Measurements from ENCODE around the gene FIGLA.

Gene FIGLA

GRCh38 chr2:70828914-70829824 lies 38.7 kb upstream of the FIGLA start:
- Histone ChIP-seq H3K4me1 (ENCODE audit: control insufficient read depth, insufficient read depth, low read length) (peaks cover 5% of the 10 kb centered on the region), H3K27me3 (ENCODE audit: control insufficient read depth, insufficient read depth, low read length) (no peaks in the 10 kb centered on the region), H3K9me3 (ENCODE audit: control insufficient read depth, insufficient read depth, low read length) (no peaks in the 10 kb centered on the region), H3K27ac (ENCODE audit: low read depth, low read length) (no peak overlapping the region), H3K9ac (ENCODE audit: low read depth, low read length) (no peak overlapping the region), H3K4me3 (ENCODE audit: low read depth, low read length) (no peak overlapping the region), H3K36me3 (ENCODE audit: control insufficient read depth, insufficient read depth, low read length) (no peaks in the 10 kb centered on the region)

GRCh38 chr2:70828115-70828514 lies 37.7 kb upstream of the FIGLA start:
- no peaks in the 10 kb centered on the region for H3K27me3 ChIP-seq (ENCODE audit: control insufficient read depth, insufficient read depth, low read length)
- peaks cover 5% of the 10 kb centered on the region for H3K4me1 ChIP-seq (ENCODE audit: control insufficient read depth, insufficient read depth, low read length)
- no peak overlapping the region for H3K9ac ChIP-seq (ENCODE audit: low read depth, low read length)
- no peaks in the 10 kb centered on the region for H3K36me3 ChIP-seq (ENCODE audit: control insufficient read depth, insufficient read depth, low read length)
- H3K27ac ChIP-seq (ENCODE audit: low read depth, low read length) = no peak overlapping the region
- no peak overlapping the region for H3K4me3 ChIP-seq (ENCODE audit: low read depth, low read length)
- no peaks in the 10 kb centered on the region for H3K9me3 ChIP-seq (ENCODE audit: control insufficient read depth, insufficient read depth, low read length)

GRCh38 chr2:70827388-70827787 lies 36.9 kb upstream of the FIGLA start:
- peaks cover 5% of the 10 kb centered on the region for H3K4me1 ChIP-seq (ENCODE audit: control insufficient read depth, insufficient read depth, low read length)
- no peak overlapping the region for H3K9ac ChIP-seq (ENCODE audit: low read depth, low read length)
- no peaks in the 10 kb centered on the region for H3K27me3 ChIP-seq (ENCODE audit: control insufficient read depth, insufficient read depth, low read length)
- H3K27ac ChIP-seq (ENCODE audit: low read depth, low read length) = no peak overlapping the region
- H3K9me3 ChIP-seq (ENCODE audit: control insufficient read depth, insufficient read depth, low read length) = no peaks in the 10 kb centered on the region
- H3K36me3 ChIP-seq (ENCODE audit: control insufficient read depth, insufficient read depth, low read length) = no peaks in the 10 kb centered on the region
- no peak overlapping the region for H3K4me3 ChIP-seq (ENCODE audit: low read depth, low read length)

DNA sequence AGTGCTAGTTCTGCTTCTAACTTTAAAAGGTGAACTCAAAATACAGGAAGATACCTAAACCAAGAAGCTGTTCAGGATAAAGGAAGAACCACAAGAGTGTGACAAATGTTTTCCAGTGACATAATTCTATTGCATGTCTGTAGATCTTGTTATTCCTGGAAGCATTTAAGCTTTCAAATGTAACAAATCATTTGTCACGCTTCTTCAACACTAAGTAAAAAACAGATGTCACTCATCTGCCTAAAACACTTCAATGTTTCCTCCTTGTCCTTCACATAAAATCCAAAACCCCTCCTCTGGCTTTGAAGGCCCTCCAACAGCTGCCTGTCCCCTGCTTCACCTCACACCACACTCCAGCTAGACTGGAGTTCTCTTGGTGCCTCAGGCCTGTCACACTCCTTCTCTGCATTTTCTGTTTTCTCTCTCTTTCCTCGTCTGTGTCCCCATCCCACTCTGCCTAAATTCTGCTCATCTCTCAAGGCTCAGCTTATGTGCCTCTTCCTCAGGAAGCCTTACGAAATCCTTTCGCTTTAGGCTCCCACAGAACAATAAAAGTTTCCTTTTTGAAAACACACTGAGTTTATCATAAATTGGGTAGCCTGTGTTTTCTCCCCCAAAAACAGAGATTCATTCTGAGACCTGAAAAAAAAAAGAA lies 36.4 kb upstream of the FIGLA start:
- no peaks in the 10 kb centered on the region for H3K9me3 ChIP-seq (ENCODE audit: control insufficient read depth, insufficient read depth, low read length)
- no peak overlapping the region for H3K9ac ChIP-seq (ENCODE audit: low read depth, low read length)

DNA sequence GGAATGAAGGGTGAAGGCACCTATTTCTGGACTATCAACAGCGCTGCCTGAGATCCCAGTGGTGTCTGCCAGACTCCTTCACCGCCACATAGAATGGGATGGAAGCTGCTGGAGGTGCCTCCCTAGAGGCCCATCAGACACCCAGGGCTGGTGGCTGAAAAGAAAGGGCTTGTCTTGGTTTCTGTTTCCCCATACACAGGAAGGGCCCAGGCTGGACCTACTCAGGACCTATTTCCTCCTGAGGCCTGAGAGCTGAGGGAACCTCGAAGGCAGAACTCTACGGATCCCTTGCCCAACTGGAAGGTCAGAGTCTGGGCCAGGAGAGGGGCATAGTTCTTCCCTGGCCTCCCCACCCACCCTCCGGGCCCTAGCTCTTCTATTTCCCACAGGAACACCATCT lies 32.8 kb upstream of the FIGLA start:
- H3K9ac ChIP-seq (ENCODE audit: low read depth, low read length) = no peak overlapping the region
- no peak overlapping the region for H3K4me3 ChIP-seq (ENCODE audit: low read depth, low read length)
- H3K4me1 ChIP-seq (ENCODE audit: control insufficient read depth, insufficient read depth, low read length) = peaks cover 4% of the 10 kb centered on the region
- H3K27me3 ChIP-seq (ENCODE audit: control insufficient read depth, insufficient read depth, low read length) = no peaks in the 10 kb centered on the region
- H3K9me3 ChIP-seq (ENCODE audit: control insufficient read depth, insufficient read depth, low read length) = no peaks in the 10 kb centered on the region
- no peak overlapping the region for H3K27ac ChIP-seq (ENCODE audit: low read depth, low read length)
- no peaks in the 10 kb centered on the region for H3K36me3 ChIP-seq (ENCODE audit: control insufficient read depth, insufficient read depth, low read length)

More for the DNA sequence above, 36.4 kb upstream of the FIGLA start:
- no peak overlapping the region for H3K27ac ChIP-seq (ENCODE audit: low read depth, low read length)
- H3K4me1 ChIP-seq (ENCODE audit: control insufficient read depth, insufficient read depth, low read length) = peaks cover 5% of the 10 kb centered on the region
- H3K4me3 ChIP-seq (ENCODE audit: low read depth, low read length) = no peak overlapping the region
- no peaks in the 10 kb centered on the region for H3K27me3 ChIP-seq (ENCODE audit: control insufficient read depth, insufficient read depth, low read length)
- H3K36me3 ChIP-seq (ENCODE audit: control insufficient read depth, insufficient read depth, low read length) = no peaks in the 10 kb centered on the region

DNA sequence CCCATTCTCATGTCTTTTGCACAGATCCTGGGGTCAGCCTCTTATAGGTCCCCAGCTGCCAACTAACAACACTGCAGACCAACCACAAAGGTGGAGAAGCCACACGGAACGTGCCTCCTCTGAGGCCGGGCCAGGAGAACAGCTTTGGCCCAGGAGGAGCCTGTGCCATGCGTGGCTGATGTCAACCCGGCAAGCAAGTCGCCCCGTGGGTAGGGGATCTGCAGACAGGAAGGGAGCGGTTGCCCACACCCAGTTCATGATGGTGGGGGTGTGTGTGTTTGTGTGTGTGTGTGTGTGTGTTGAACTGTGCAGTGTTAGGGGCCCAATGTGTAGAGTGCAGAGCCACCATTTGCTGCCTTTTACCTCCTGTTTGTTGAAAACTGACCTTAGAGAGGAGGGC lies 32.4 kb upstream of the FIGLA start:
- no peaks in the 10 kb centered on the region for H3K36me3 ChIP-seq (ENCODE audit: control insufficient read depth, insufficient read depth, low read length)
- H3K27ac ChIP-seq (ENCODE audit: low read depth, low read length) = no peak overlapping the region
- no peaks in the 10 kb centered on the region for H3K27me3 ChIP-seq (ENCODE audit: control insufficient read depth, insufficient read depth, low read length)
- H3K4me3 ChIP-seq (ENCODE audit: low read depth, low read length) = no peak overlapping the region
- H3K9ac ChIP-seq (ENCODE audit: low read depth, low read length) = no peak overlapping the region
- H3K9me3 ChIP-seq (ENCODE audit: control insufficient read depth, insufficient read depth, low read length) = no peaks in the 10 kb centered on the region
- H3K4me1 ChIP-seq (ENCODE audit: control insufficient read depth, insufficient read depth, low read length) = no peaks in the 10 kb centered on the region

- Histone ChIP-seq H3K4me1 (ENCODE audit: control insufficient read depth, insufficient read depth, low read length) (no peaks in the 10 kb centered on the region), H3K36me3 (ENCODE audit: control insufficient read depth, insufficient read depth, low read length) (no peaks in the 10 kb centered on the region), H3K4me3 (ENCODE audit: low read depth, low read length) (no peak within 1 kb of the TSS), H3K9me3 (ENCODE audit: control insufficient read depth, insufficient read depth, low read length) (no peaks in the 10 kb centered on the region), H3K27me3 (ENCODE audit: control insufficient read depth, insufficient read depth, low read length) (no peaks in the 10 kb centered on the region), H3K9ac (ENCODE audit: low read depth, low read length) (no peak within 1 kb of the TSS), H3K27ac (ENCODE audit: low read depth, low read length) (no peak within 1 kb of the TSS)
Observed at GRCh38 chr2:70820499-70820898, 30.1 kb upstream of the FIGLA start, which contains the start of gene CLEC4F. CLEC4F (minus strand) TSS chr2:70820599; CDS start chr2:70820523, 76 bp downstream.

DNA sequence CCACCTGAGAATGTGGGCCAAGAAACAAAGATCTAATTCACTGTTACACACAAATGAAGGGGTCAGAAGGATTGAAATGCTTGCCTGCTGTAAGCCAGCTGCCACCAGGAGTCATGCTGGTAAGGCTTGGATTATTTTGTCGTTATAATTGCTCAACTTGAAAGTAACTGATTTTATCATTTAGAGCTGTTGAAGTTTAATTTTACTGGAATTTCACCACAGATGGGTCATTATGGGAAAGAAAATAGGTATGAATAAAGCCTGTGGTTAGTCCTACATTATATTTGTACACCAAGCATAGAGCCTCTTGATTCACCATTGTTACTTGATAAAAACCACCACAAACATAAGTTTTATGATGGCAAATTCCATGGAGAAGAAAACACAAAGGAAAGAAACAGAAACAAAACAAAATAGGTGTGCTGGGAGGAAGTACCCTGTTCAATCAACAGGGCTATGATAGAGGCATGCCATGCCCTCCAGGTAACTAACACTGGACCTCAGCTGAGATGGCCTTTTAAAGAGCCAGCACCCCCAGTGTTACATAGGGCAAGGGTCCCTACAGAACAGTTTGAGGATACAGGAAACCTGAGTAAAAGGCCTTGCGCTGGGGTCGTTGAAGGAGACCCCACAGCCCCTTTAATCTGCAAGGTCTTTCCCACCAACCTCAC lies 27.0 kb upstream of the FIGLA start:
- Histone ChIP-seq H3K9me3 (ENCODE audit: control insufficient read depth, insufficient read depth, low read length) (no peaks in the 10 kb centered on the region), H3K27ac (ENCODE audit: low read depth, low read length) (no peak overlapping the region), H3K9ac (ENCODE audit: low read depth, low read length) (no peak overlapping the region), H3K36me3 (ENCODE audit: control insufficient read depth, insufficient read depth, low read length) (no peaks in the 10 kb centered on the region), H3K4me1 (ENCODE audit: control insufficient read depth, insufficient read depth, low read length) (no peaks in the 10 kb centered on the region), H3K4me3 (ENCODE audit: low read depth, low read length) (no peak overlapping the region), H3K27me3 (ENCODE audit: control insufficient read depth, insufficient read depth, low read length) (no peaks in the 10 kb centered on the region)

GRCh38 chr2:70816726-70817125 lies 26.3 kb upstream of the FIGLA start:
- peaks cover 3% of the 10 kb centered on the region; the same call in 1 of the 2 replicates for H3K27me3 ChIP-seq (ENCODE audit: control insufficient read depth, insufficient read depth, low read length)
- no peak overlapping the region for H3K27ac ChIP-seq (ENCODE audit: low read depth, low read length)
- H3K36me3 ChIP-seq (ENCODE audit: control insufficient read depth, insufficient read depth, low read length) = no peaks in the 10 kb centered on the region
- H3K9ac ChIP-seq (ENCODE audit: low read depth, low read length) = no peak overlapping the region
- H3K4me3 ChIP-seq (ENCODE audit: low read depth, low read length) = no peak overlapping the region
- no peaks in the 10 kb centered on the region for H3K4me1 ChIP-seq (ENCODE audit: control insufficient read depth, insufficient read depth, low read length)
- no peaks in the 10 kb centered on the region for H3K9me3 ChIP-seq (ENCODE audit: control insufficient read depth, insufficient read depth, low read length)

- Histone ChIP-seq H3K9ac (ENCODE audit: low read depth, low read length) (no peak overlapping the region), H3K4me3 (ENCODE audit: low read depth, low read length) (no peak overlapping the region), H3K9me3 (ENCODE audit: control insufficient read depth, insufficient read depth, low read length) (no peaks in the 10 kb centered on the region), H3K36me3 (ENCODE audit: control insufficient read depth, insufficient read depth, low read length) (no peaks in the 10 kb centered on the region), H3K27ac (ENCODE audit: low read depth, low read length) (no peak overlapping the region), H3K27me3 (ENCODE audit: control insufficient read depth, insufficient read depth, low read length) (peaks cover 5% of the 10 kb centered on the region; the same call in 1 of the 2 replicates), H3K4me1 (ENCODE audit: control insufficient read depth, insufficient read depth, low read length) (no peaks in the 10 kb centered on the region)
Observed at GRCh38 chr2:70808983-70809958, 18.8 kb upstream of the FIGLA start.

Data from HUES48 (cell line).